MG63 (cell line): ENCODE data around the gene WWTR1. TPM values are rescaled to one million over a fixed set of nuclear protein-coding genes. Genes with fewer than 3 reads are reported as not detected.

Experiments used
- DNase-seq: peaks from one replicate; pipeline ENCODE4 v3.0.0-alpha.2; 2020
- H3K27me3 ChIP-seq: fragments of 250-450 bp; sonication (Bioruptor Pico); 2 replicates; pipeline ENCODE4 v1.5.1; 2020; ENCODE audit warnings: mild to moderate bottlenecking, moderate library complexity
- H3K36me3 ChIP-seq: fragments of 250-450 bp; sonication (Bioruptor Pico); 2 replicates; pipeline ENCODE4 v1.5.1; 2020; ENCODE audit warnings: mild to moderate bottlenecking, moderate library complexity
- H3K4me3 ChIP-seq: fragments of 250-450 bp; sonication (Bioruptor Pico); 2 replicates; pipeline ENCODE4 v1.5.1; 2020; ENCODE audit warnings: mild to moderate bottlenecking, moderate library complexity
- H3K9me3 ChIP-seq: fragments of 250-450 bp; sonication (Bioruptor Pico); 2 replicates; pipeline ENCODE4 v1.5.1; 2020; ENCODE audit warnings: mild to moderate bottlenecking, moderate library complexity
- total RNA-seq: library from RNA; depleted of rRNA; stranded (reverse); fragments of >200 nt; shearing (Covaris generic); gene quantifications from 2 replicates; pipeline ENCODE4 v1.2.3, GENCODE V29; 2014; ENCODE audit warnings: low replicate concordance

Gene WWTR1
- total RNA-seq, 1 experiment from 2014 or later = 51.3 TPM

- no peak for DNase-seq
- no peak overlapping the region for H3K4me3 ChIP-seq
- H3K27me3 ChIP-seq = no peaks in the 10 kb centered on the region
- no peaks in the 10 kb centered on the region for H3K9me3 ChIP-seq
- H3K36me3 ChIP-seq = peaks cover 66% of the 10 kb centered on the region
Observed at GRCh38 chr3:149570016-149570415, 87.8 kb downstream of the WWTR1 start.

- H3K4me3 ChIP-seq = no peak overlapping the region
- no peak for DNase-seq
- H3K9me3 ChIP-seq = no peaks in the 10 kb centered on the region
- H3K27me3 ChIP-seq = no peaks in the 10 kb centered on the region
- H3K36me3 ChIP-seq = peaks cover 78% of the 10 kb centered on the region
Observed at GRCh38 chr3:149567381-149567780, 90.4 kb downstream of the WWTR1 start.

- Histone ChIP-seq H3K4me3 (no peak overlapping the region), H3K9me3 (no peaks in the 10 kb centered on the region), H3K27me3 (no peaks in the 10 kb centered on the region), H3K36me3 (peaks cover 72% of the 10 kb centered on the region)
- DNase-seq = no peak
Observed at GRCh38 chr3:149566292-149566975, 91.4 kb downstream of the WWTR1 start.

- no peaks in the 10 kb centered on the region for H3K27me3 ChIP-seq
- peaks cover 65% of the 10 kb centered on the region for H3K36me3 ChIP-seq
- DNase-seq = no peak
- H3K9me3 ChIP-seq = no peaks in the 10 kb centered on the region
- no peak overlapping the region for H3K4me3 ChIP-seq
Observed at GRCh38 chr3:149564079-149564478, 93.7 kb downstream of the WWTR1 start.

DNA sequence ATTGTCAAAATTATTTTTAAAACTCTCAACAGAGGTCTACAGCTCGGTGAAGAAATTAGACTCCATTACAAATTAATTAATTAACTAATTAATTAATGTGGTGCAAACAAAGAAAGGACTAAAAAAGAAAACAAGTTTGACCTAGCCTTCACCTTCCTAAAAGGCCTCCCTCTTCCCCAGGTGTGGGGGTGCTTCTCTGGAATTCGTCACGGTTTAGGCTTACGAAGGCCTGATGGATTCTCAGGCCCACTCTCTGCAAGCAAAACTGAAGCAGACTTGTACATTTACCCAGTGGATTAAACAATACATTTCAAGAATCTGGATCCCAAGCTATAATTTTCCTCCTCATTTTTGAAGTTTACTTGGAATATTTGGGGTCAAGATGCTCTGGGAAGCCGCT is 94.7 kb downstream of the WWTR1 start:
- peaks cover 68% of the 10 kb centered on the region for H3K36me3 ChIP-seq
- no peak overlapping the region for H3K4me3 ChIP-seq
- DNase-seq = no peak
- no peaks in the 10 kb centered on the region for H3K27me3 ChIP-seq
- no peaks in the 10 kb centered on the region for H3K9me3 ChIP-seq

GRCh38 chr3:149560617-149561016 is 97.2 kb downstream of the WWTR1 start:
- no peak for DNase-seq
- peaks cover 64% of the 10 kb centered on the region for H3K36me3 ChIP-seq
- no peaks in the 10 kb centered on the region for H3K27me3 ChIP-seq
- H3K9me3 ChIP-seq = no peaks in the 10 kb centered on the region
- H3K4me3 ChIP-seq = no peak overlapping the region

- no peak for DNase-seq
- Histone ChIP-seq H3K4me3 (no peak overlapping the region), H3K36me3 (peaks cover 60% of the 10 kb centered on the region), H3K9me3 (no peaks in the 10 kb centered on the region), H3K27me3 (no peaks in the 10 kb centered on the region)
Observed at GRCh38 chr3:149560001-149560400, 97.8 kb downstream of the WWTR1 start.

DNA sequence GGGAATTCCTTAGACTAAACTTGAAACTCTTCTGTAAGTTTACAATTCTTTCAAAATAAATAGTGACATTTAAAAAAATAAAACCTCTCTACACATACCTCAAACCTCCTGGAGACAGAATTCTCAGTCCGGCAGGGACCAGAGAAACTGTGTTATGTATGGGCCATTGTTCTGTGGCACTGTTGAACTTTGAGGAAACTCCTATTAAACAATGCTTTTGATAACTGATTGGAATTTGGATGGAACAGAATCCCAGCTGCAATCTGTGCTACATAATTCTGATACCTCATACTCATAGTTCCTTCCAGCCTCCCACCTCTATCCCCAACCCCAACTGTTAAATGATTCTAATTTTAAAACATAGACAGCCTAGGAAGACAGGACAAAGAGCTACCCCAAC is 98.3 kb downstream of the WWTR1 start:
- Histone ChIP-seq H3K36me3 (peaks cover 56% of the 10 kb centered on the region), H3K4me3 (no peak overlapping the region), H3K9me3 (no peaks in the 10 kb centered on the region), H3K27me3 (no peaks in the 10 kb centered on the region)
- DNase-seq = no peak

GRCh38 chr3:149555927-149556326 is 101.9 kb downstream of the WWTR1 start:
- H3K4me3 ChIP-seq = no peak overlapping the region
- no peaks in the 10 kb centered on the region for H3K27me3 ChIP-seq
- DNase-seq = no peak
- H3K36me3 ChIP-seq = peaks cover 45% of the 10 kb centered on the region
- no peaks in the 10 kb centered on the region for H3K9me3 ChIP-seq

DNA sequence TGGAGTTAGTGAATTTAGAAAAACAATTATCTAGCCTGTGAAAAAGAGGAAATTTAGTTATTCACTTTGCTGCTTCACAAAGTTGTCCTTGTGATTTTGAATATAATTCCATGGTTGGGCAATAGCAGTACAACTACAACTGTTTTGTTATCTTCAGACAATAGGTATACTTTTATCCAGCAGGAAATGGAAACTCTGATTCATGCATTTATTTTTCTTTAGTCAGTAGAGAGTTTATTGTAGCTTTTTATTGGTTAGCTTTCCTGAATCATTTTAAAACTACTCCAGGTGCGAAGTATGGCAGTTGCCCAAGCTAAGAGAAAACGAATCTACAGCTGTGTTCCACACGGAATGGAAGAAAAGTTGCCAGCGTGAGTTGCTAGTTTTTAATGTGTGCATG is 103.0 kb downstream of the WWTR1 start:
- Histone ChIP-seq H3K27me3 (no peaks in the 10 kb centered on the region), H3K4me3 (no peak overlapping the region), H3K36me3 (peaks cover 42% of the 10 kb centered on the region), H3K9me3 (no peaks in the 10 kb centered on the region)
- DNase-seq = peak; percentile 49

GRCh38 chr3:149553781-149554451 is 103.9 kb downstream of the WWTR1 start:
- DNase-seq = peak; percentile 57

DNA sequence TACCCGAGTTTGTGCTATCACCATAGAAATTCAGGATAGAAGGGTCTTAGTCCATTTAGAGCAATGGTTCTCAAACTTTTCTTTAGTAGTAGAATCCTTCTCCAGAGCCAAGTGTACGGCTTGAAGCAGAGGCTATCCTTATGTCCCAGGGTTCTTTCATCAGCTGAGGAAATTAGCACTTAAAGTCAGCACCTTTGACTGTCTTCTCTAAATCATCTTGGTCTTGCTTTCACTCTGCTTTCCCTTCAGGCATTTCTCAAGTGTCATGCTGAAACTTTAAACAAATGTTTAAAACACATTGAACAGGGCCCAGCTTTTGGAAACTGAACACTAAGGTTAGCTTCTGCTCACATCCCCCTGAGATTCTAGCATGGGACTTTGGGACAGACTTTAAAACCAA is 105.1 kb downstream of the WWTR1 start:
- H3K9me3 ChIP-seq = no peaks in the 10 kb centered on the region
- peaks cover 36% of the 10 kb centered on the region for H3K36me3 ChIP-seq
- no peaks in the 10 kb centered on the region for H3K27me3 ChIP-seq
- no peak for DNase-seq
- H3K4me3 ChIP-seq = no peak overlapping the region

More at GRCh38 chr3:149553781-149554451, 103.9 kb downstream of the WWTR1 start:
- Histone ChIP-seq H3K4me3 (no peak overlapping the region), H3K27me3 (no peaks in the 10 kb centered on the region), H3K36me3 (peaks cover 47% of the 10 kb centered on the region), H3K9me3 (no peaks in the 10 kb centered on the region)

DNA sequence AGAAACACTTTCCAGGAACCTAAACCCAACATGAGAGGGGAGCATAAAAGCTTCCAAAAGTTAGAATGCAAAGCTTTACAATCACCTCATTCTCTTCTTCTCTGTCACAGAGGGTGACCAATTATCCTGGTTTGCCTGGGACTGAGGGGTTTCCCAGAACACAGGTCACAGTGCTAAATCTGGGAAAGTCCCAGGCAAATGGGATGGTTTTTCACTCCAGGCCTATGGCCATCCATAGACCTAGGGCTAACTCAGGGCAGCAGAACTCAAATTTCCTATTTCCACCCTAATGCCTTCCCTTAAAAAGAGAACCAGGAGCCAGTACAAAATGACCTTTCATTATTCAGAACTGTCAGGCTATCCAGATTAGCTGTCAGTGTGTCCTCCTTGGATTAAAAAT is 106.3 kb downstream of the WWTR1 start:
- Histone ChIP-seq H3K9me3 (no peaks in the 10 kb centered on the region), H3K4me3 (no peak overlapping the region), H3K27me3 (no peaks in the 10 kb centered on the region), H3K36me3 (peaks cover 34% of the 10 kb centered on the region)
- DNase-seq = no peak

DNA sequence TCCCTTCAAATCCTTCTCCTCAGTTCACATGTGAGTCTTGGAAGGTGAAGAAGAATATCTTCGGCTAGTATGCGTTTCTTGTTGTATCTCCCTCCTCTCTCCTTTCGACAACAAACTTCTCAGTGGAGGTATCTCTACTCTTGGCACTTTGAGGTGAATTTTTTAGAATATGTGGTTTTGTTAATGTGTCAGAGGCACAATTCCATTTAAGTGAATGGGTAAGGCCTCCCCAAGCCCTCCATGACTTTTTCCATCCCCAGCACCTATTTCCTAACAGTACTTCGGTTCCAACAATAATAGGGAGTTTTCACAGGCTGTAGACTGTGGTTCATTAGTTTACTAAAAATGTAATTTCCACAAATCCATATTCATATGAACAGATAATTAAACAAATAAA is 109.2 kb downstream of the WWTR1 start:
- Histone ChIP-seq H3K4me3 (no peak overlapping the region; the same call in 1 of the 2 replicates), H3K36me3 (peaks cover 49% of the 10 kb centered on the region), H3K27me3 (no peaks in the 10 kb centered on the region), H3K9me3 (no peaks in the 10 kb centered on the region)
- no peak for DNase-seq

DNA sequence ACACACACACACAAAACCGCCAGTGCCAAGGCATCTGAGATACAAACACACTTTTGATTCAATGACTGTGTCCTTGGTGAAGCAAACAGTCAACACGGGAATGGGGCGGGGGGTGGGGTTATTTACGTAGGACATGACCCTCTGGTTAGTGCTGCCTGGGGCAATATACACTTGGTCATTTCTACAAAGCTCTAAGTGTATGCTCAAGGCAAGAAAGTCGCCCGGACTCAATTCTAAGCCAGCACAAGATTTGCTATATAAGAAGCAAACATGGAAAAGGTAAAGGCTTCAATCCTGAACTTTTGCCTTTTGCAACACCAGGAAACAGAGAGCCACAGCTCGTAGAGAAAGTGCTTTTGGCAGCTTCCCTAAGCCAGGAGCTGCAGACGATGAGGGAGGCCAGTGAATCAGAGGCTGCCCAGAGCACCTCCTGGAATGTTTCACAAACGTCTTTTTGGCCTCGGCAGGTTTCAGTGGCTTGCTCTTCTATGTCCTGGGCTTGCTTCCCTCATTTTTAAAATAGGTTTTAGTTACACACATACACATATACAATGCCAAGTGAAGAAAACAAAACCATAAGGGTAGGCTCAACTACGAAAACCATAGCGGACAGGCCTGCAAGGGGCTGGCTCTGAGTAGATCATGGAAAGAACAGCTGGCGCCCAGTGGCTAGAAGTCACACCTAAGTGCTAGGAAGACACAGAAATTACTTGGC is 109.7 kb downstream of the WWTR1 start:
- peak overlapping the region; percentile 15 for H3K4me3 ChIP-seq
- H3K27me3 ChIP-seq = no peaks in the 10 kb centered on the region
- DNase-seq = peak; percentile 91
- H3K9me3 ChIP-seq = no peaks in the 10 kb centered on the region
- H3K36me3 ChIP-seq = peaks cover 50% of the 10 kb centered on the region

- peaks cover 54% of the 10 kb centered on the region for H3K36me3 ChIP-seq
- H3K27me3 ChIP-seq = no peaks in the 10 kb centered on the region
- H3K4me3 ChIP-seq = peak overlapping the region; percentile 15; the same call in 1 of the 2 replicates
- peak; percentile 85 for DNase-seq
- H3K9me3 ChIP-seq = no peaks in the 10 kb centered on the region
Observed at GRCh38 chr3:149547413-149547812, 110.4 kb downstream of the WWTR1 start.

GRCh38 chr3:149545049-149545448 is 112.8 kb downstream of the WWTR1 start:
- H3K36me3 ChIP-seq = peaks cover 54% of the 10 kb centered on the region

More at GRCh38 chr3:149545049-149545448, 112.8 kb downstream of the WWTR1 start:
- Histone ChIP-seq H3K4me3 (no peak overlapping the region), H3K27me3 (no peaks in the 10 kb centered on the region), H3K9me3 (no peaks in the 10 kb centered on the region)
- no peak for DNase-seq
